ENCODE measurements around the gene TRPT1. TPM values are rescaled to one million over a fixed set of nuclear protein-coding genes. Genes with fewer than 3 reads are reported as not detected.
A peak's percentile ranks its signal among the peaks of the same experiment; 100 is the strongest.

Gene TRPT1
- total RNA-seq, 1 donor from 2014 or later, result 43.2 TPM

- Mint-ChIP-seq H3K27me3 (ENCODE audit: low read depth) (no peaks in the 10 kb centered on the region), H3K36me3 (ENCODE audit: low read depth) (no peaks in the 10 kb centered on the region), H3K27ac (ENCODE audit: unreplicated experiment) (no peak overlapping the region), H3K4me1 (peaks cover 27% of the 10 kb centered on the region), H3K4me3 (peak overlapping the region; percentile 93), H3K9me3 (no peaks in the 10 kb centered on the region)
- DNase-seq (ENCODE audit: low read depth, low spot score), result no peak
- no peak for TF ChIP-seq CTCF (conservative IDR thresholded peaks at IDR 0.05)
These were observed 6.4 kb upstream of the TRPT1 start for GRCh38 chr11:64232182-64232966.

- no peak overlapping the region for H3K27ac Mint-ChIP-seq (ENCODE audit: unreplicated experiment)
- no peak for TF ChIP-seq CTCF (conservative IDR thresholded peaks at IDR 0.05)
- no peaks in the 10 kb centered on the region for H3K27me3 Mint-ChIP-seq (ENCODE audit: low read depth)
- H3K9me3 Mint-ChIP-seq, result no peaks in the 10 kb centered on the region
- H3K4me1 Mint-ChIP-seq, result peaks cover 33% of the 10 kb centered on the region
- H3K36me3 Mint-ChIP-seq (ENCODE audit: low read depth), result no peaks in the 10 kb centered on the region
- peak overlapping the region; percentile 93 for H3K4me3 Mint-ChIP-seq
- no peak for DNase-seq (ENCODE audit: low read depth, low spot score)
These were observed 5.6 kb upstream of the TRPT1 start for GRCh38 chr11:64231546-64231945.

GRCh38 chr11:64230985-64231365, 5.0 kb upstream of the TRPT1 start:
- DNase-seq (ENCODE audit: low read depth, low spot score), result no peak
- Mint-ChIP-seq H3K4me3 (peak overlapping the region; percentile 93), H3K36me3 (ENCODE audit: low read depth) (no peaks in the 10 kb centered on the region), H3K4me1 (peaks cover 33% of the 10 kb centered on the region), H3K27me3 (ENCODE audit: low read depth) (no peaks in the 10 kb centered on the region), H3K9me3 (no peaks in the 10 kb centered on the region), H3K27ac (ENCODE audit: unreplicated experiment) (no peak overlapping the region)
- no peak for TF ChIP-seq CTCF (conservative IDR thresholded peaks at IDR 0.05)

GRCh38 chr11:64230171-64230984, 4.4 kb upstream of the TRPT1 start, which contains the start of gene DNAJC4:
Gene DNAJC4, plus strand, starts transcription at chr11:64230548. Its CDS starts 307 bp downstream, at chr11:64230855.
- H3K36me3 Mint-ChIP-seq (ENCODE audit: low read depth), result no peaks in the 10 kb centered on the region
- H3K9me3 Mint-ChIP-seq, result no peaks in the 10 kb centered on the region
- no peak for TF ChIP-seq CTCF (conservative IDR thresholded peaks at IDR 0.05)
- H3K27me3 Mint-ChIP-seq (ENCODE audit: low read depth), result no peaks in the 10 kb centered on the region
- peak; percentile 84 for DNase-seq (ENCODE audit: low read depth, low spot score)
- peak within 1 kb of the TSS; percentile 93 for H3K4me3 Mint-ChIP-seq
- peak within 1 kb of the TSS; percentile 57 for H3K27ac Mint-ChIP-seq (ENCODE audit: unreplicated experiment)
- H3K4me1 Mint-ChIP-seq, result peaks cover 36% of the 10 kb centered on the region

GRCh38 chr11:64229744-64230170, 3.8 kb upstream of the TRPT1 start:
- no peaks in the 10 kb centered on the region for H3K27me3 Mint-ChIP-seq (ENCODE audit: low read depth)
- H3K27ac Mint-ChIP-seq (ENCODE audit: unreplicated experiment), result no peak overlapping the region
- H3K36me3 Mint-ChIP-seq (ENCODE audit: low read depth), result no peaks in the 10 kb centered on the region
- DNase-seq (ENCODE audit: low read depth, low spot score), result no peak
- peaks cover 37% of the 10 kb centered on the region for H3K4me1 Mint-ChIP-seq
- H3K9me3 Mint-ChIP-seq, result no peaks in the 10 kb centered on the region
- no peak for TF ChIP-seq CTCF (conservative IDR thresholded peaks at IDR 0.05)
- H3K4me3 Mint-ChIP-seq, result peak overlapping the region; percentile 93
